H1 (cell line): Measurements from ENCODE around the gene PTCH2. TPM values are rescaled to one million over a fixed set of nuclear protein-coding genes. Genes with fewer than 3 reads are reported as not detected.

Source experiments
- CTCF ChIA-PET: fragments of 300-600 bp; sonication (Branson Sonifier 250); formaldehyde crosslinking; loops from one replicate; lab custom pipeline; 2021; ENCODE audit not compliant: partially characterized antibody; lab: Charles Lee
- POLR2A ChIA-PET: fragments of 300-600 bp; sonication (Branson Sonifier 250); formaldehyde crosslinking; loops from one replicate; lab custom pipeline; 2021; ENCODE audit warnings: inconsistent platforms; ENCODE audit not compliant: partially characterized antibody; lab: Charles Lee
- DNase-seq, 2 experiments: peaks; one replicate each; pipeline versions ENCODE4 v3.0.0 to v3.0.0-alpha.2; 2010 to 2022; ENCODE audit warnings: low spot score in 2 of 2, low read depth in 1 of 2, mixed read lengths in 1 of 2
- FAIRE-seq: peaks from 2 replicates; lab custom pipeline; 2011; peaks lifted over from hg19 to GRCh38; lab: Jason Lieb, UNC
- H2AFZ ChIP-seq: 2 replicates; pipeline ENCODE4 v1.8.1; 2012; ENCODE audit warnings: low read length, inconsistent platforms
- H2AK5ac ChIP-seq: 2 replicates; pipeline ENCODE4 v1.6.1; 2013; ENCODE audit warnings: low read depth, low read length
- H2BK120ac ChIP-seq: replicated peaks from 2 replicates; pipeline ENCODE3; 2013; ENCODE audit warnings: low read depth, low read length, inconsistent platforms
- H2BK12ac ChIP-seq: 2 replicates; pipeline ENCODE4 v1.6.1; 2013; ENCODE audit warnings: low read depth, low read length
- H2BK15ac ChIP-seq: 2 replicates; pipeline ENCODE4 v1.6.1; 2013; ENCODE audit warnings: low read length
- H2BK20ac ChIP-seq: 2 replicates; pipeline ENCODE4 v1.6.1; 2013; ENCODE audit warnings: low read length
- H2BK5ac ChIP-seq: 2 replicates; pipeline ENCODE4 v1.6.1; 2013; ENCODE audit warnings: low read depth, low read length
- H3K14ac ChIP-seq: 2 replicates; pipeline ENCODE4 v1.6.1; 2013; ENCODE audit warnings: inconsistent platforms; ENCODE audit not compliant: insufficient read length
- H3K18ac ChIP-seq: 2 replicates; pipeline ENCODE4 v1.6.1; 2013; ENCODE audit warnings: low read length; ENCODE audit errors: extremely low read depth
- H3K23ac ChIP-seq: 2 replicates; pipeline ENCODE4 v1.6.1; 2013; ENCODE audit warnings: inconsistent platforms; ENCODE audit not compliant: insufficient read length
- H3K23me2 ChIP-seq: 2 replicates; pipeline ENCODE4 v1.6.1; 2013; ENCODE audit warnings: low read depth, low read length
- H3K27ac ChIP-seq: 2 replicates; pipeline ENCODE4 v1.6.1; 2011; ENCODE audit warnings: low read depth, low read length, inconsistent platforms
- H3K27me3 ChIP-seq, 4 experiments: replicated peaks in 1 of 4; 1 replicate in 1 of 4; 2 replicates in 3 of 4; pipeline versions ENCODE4 v1.6.1 to v1.8.1; 2011 to 2013; ENCODE audit warnings: low read length in 3 of 4, mild to moderate bottlenecking in 3 of 4, inconsistent platforms in 2 of 4, mixed read lengths in 2 of 4, moderate library complexity in 1 of 4; ENCODE audit not compliant: control insufficient read depth in 3 of 4, insufficient read depth in 3 of 4; ENCODE audit errors: extremely low read depth in 1 of 4
- H3K36me3 ChIP-seq, 4 experiments: 2 replicates each; pipeline versions ENCODE4 v1.6.1 to v1.8.1; 2011 to 2013; ENCODE audit warnings: mild to moderate bottlenecking in 4 of 4, low read length in 3 of 4, moderate library complexity in 2 of 4, control low read depth in 1 of 4, inconsistent platforms in 1 of 4; ENCODE audit not compliant: insufficient read depth in 4 of 4, control insufficient read depth in 2 of 4
- H3K4ac ChIP-seq: replicated peaks from 2 replicates; pipeline ENCODE3; 2013; ENCODE audit warnings: low read length, low read depth, mixed read lengths, inconsistent platforms; ENCODE audit not compliant: insufficient read length
- H3K4me1 ChIP-seq, 4 experiments: replicated peaks in 1 of 4; 1 replicate in 1 of 4; 2 replicates in 3 of 4; pipeline versions ENCODE4 v1.6.1 to v1.8.1; 2011 to 2013; ENCODE audit warnings: low read length in 3 of 4, inconsistent platforms in 2 of 4, mixed read lengths in 1 of 4; ENCODE audit not compliant: insufficient read depth in 4 of 4, control insufficient read depth in 3 of 4
- H3K4me2 ChIP-seq, 2 experiments: 2 replicates each; pipeline versions ENCODE4 v1.6.1 to v1.8.1; 2011 to 2013; ENCODE audit warnings: low read depth in 2 of 2, low read length in 2 of 2, control low read depth in 1 of 2, inconsistent platforms in 1 of 2, mild to moderate bottlenecking in 1 of 2; ENCODE audit not compliant: insufficient read depth in 1 of 2
- H3K4me3 ChIP-seq, 4 experiments: fragments of 200-600, 300-600 bp in 1 of 4; sonication (generic), shearing (Covaris generic), sonication (Bioruptor Twin) in 1 of 4; 2 replicates each; pipeline versions ENCODE4 v1.5.1 to v1.8.1; 2011 to 2016; ENCODE audit warnings: low read length in 4 of 4, low read depth in 3 of 4, control low read depth in 2 of 4, inconsistent platforms in 2 of 4, mild to moderate bottlenecking in 2 of 4, mixed read lengths in 1 of 4, moderate library complexity in 1 of 4; ENCODE audit not compliant: insufficient read depth in 2 of 4; ENCODE audit errors: extremely low read depth in 1 of 4
- H3K56ac ChIP-seq: replicated peaks from 2 replicates; pipeline ENCODE3; 2013; ENCODE audit warnings: low read depth, mild to moderate bottlenecking, mixed read lengths, low read length, inconsistent platforms; ENCODE audit not compliant: insufficient read length
- H3K79me1 ChIP-seq: 2 replicates; pipeline ENCODE4 v1.6.1; 2013; ENCODE audit warnings: low read depth, low read length, control low read depth
- H3K79me2 ChIP-seq, 2 experiments: 2 replicates each; pipeline versions ENCODE4 v1.6.1 to v1.8.1; 2012 to 2013; ENCODE audit warnings: low read length in 2 of 2, mild to moderate bottlenecking in 2 of 2, inconsistent platforms in 1 of 2; ENCODE audit not compliant: insufficient read depth in 2 of 2, control insufficient read depth in 1 of 2
- H3K9ac ChIP-seq, 4 experiments: replicated peaks in 1 of 4; 1 replicate in 1 of 4; 2 replicates in 3 of 4; pipeline versions ENCODE4 v1.6.1 to v1.8.1; 2011 to 2013; ENCODE audit warnings: low read depth in 3 of 4, low read length in 3 of 4, control low read depth in 2 of 4, mild to moderate bottlenecking in 2 of 4, moderate library complexity in 2 of 4, inconsistent platforms in 1 of 4; ENCODE audit errors: extremely low read depth in 1 of 4
- H3K9me3 ChIP-seq, 2 experiments: 2 replicates each; pipeline versions ENCODE4 v1.6.1 to v1.8.1; 2012 to 2013; ENCODE audit warnings: mild to moderate bottlenecking in 2 of 2, moderate library complexity in 2 of 2, control low read depth in 1 of 2, inconsistent platforms in 1 of 2, low read depth in 1 of 2, low read length in 1 of 2, mixed read lengths in 1 of 2; ENCODE audit not compliant: insufficient read depth in 2 of 2
- H4K20me1 ChIP-seq, 2 experiments: replicated peaks in 1 of 2; 2 replicates each; pipeline versions ENCODE3 to v1.8.1; 2011 to 2013; ENCODE audit warnings: inconsistent platforms in 2 of 2, low read length in 2 of 2, mild to moderate bottlenecking in 1 of 2; ENCODE audit not compliant: insufficient read depth in 2 of 2, control insufficient read depth in 1 of 2
- H4K5ac ChIP-seq: 2 replicates; pipeline ENCODE4 v1.6.1; 2013; ENCODE audit warnings: low read length, low read depth, mixed read lengths, inconsistent platforms; ENCODE audit not compliant: insufficient read length
- H4K8ac ChIP-seq: 2 replicates; pipeline ENCODE4 v1.8.0; 2013; ENCODE audit warnings: mild to moderate bottlenecking, moderate library complexity, low read length, inconsistent platforms; ENCODE audit not compliant: insufficient read depth; ENCODE audit errors: extremely low read depth
- H4K91ac ChIP-seq: replicated peaks from 2 replicates; pipeline ENCODE3; 2013; ENCODE audit warnings: low read length, mixed read lengths, inconsistent platforms; ENCODE audit not compliant: insufficient read length
- BCL11A ChIP-seq, 2 experiments: IDR thresholded peaks; one replicate each; pipeline ENCODE4 v1.6.1; 2011; ENCODE audit warnings: low read depth in 2 of 2, low read length in 2 of 2, mild to moderate bottlenecking in 2 of 2
- GABPA ChIP-seq: IDR thresholded peaks from 2 replicates; pipeline ENCODE4 v1.6.1; 2011; ENCODE audit warnings: mild to moderate bottlenecking, low read length, moderate library complexity, borderline replicate concordance; ENCODE audit not compliant: insufficient read depth
- GTF2F1 ChIP-seq: IDR thresholded peaks from 2 replicates; pipeline ENCODE4 v1.6.1; 2012; ENCODE audit warnings: low read depth, low read length, improper control_type of control experiment, borderline replicate concordance
- JUN ChIP-seq: IDR thresholded peaks from 2 replicates; pipeline ENCODE4 v1.6.1; 2011; ENCODE audit warnings: low read depth, mild to moderate bottlenecking, improper control_type of control experiment, low read length
- KDM1A ChIP-seq: fragments of 200-600, 300-600 bp; sonication (generic); IDR thresholded peaks from 2 replicates; pipeline ENCODE4 v1.7.1; 2016; ENCODE audit warnings: mild to moderate bottlenecking, low read length, borderline replicate concordance
- KDM5A ChIP-seq: fragments of 200-600 bp; IDR thresholded peaks from 2 replicates; pipeline ENCODE4 v1.7.1; 2012; ENCODE audit warnings: mild to moderate bottlenecking, low read length, inconsistent platforms, mixed read lengths
- RNF2 ChIP-seq: fragments of 200-900, 300-1000 bp; sonication (generic); IDR thresholded peaks from 2 replicates; pipeline ENCODE4 v1.7.1; 2016; ENCODE audit warnings: borderline replicate concordance, low read depth, mild to moderate bottlenecking, antibody characterized with exemption, low read length; ENCODE audit not compliant: poor library complexity, severe bottlenecking; ENCODE audit errors: missing control alignments
- RXRA ChIP-seq: IDR thresholded peaks from 2 replicates; pipeline ENCODE4 v1.6.1; 2011; ENCODE audit warnings: low read depth, mild to moderate bottlenecking, low read length, moderate library complexity; ENCODE audit not compliant: insufficient read depth
- SIN3A ChIP-seq, 2 experiments: IDR thresholded peaks in 1 of 2; conservative IDR thresholded peaks in 1 of 2; 2 replicates each; pipeline ENCODE4 v1.6.1; 2011 to 2012; ENCODE audit warnings: low read length in 2 of 2, improper control_type of control experiment in 1 of 2, low read depth in 1 of 2, mild to moderate bottlenecking in 1 of 2
- SIX5 ChIP-seq: IDR thresholded peaks from 2 replicates; pipeline ENCODE4 v1.6.1; 2011; ENCODE audit warnings: mild to moderate bottlenecking, low read depth, low read length
- SRF ChIP-seq: IDR thresholded peaks from 2 replicates; pipeline ENCODE4 v1.6.1; 2011; ENCODE audit warnings: mild to moderate bottlenecking, low read depth, low read length, moderate library complexity
- TCF12 ChIP-seq: IDR thresholded peaks from 2 replicates; pipeline ENCODE4 v1.6.1; 2011; ENCODE audit warnings: low read depth, mild to moderate bottlenecking, low read length
- WGBS, 2 experiments: shearing (Covaris generic) in 1 of 2; methylation state at CpG; one replicate each; pipeline versions ENCODE4 v1.1.6 to v1.1.7; 2013 to 2015; ENCODE audit warnings: low lambda C conversion rate in 2 of 2, mixed read lengths in 2 of 2, inconsistent platforms in 1 of 2, low coverage in 1 of 2, missing lambda C conversion rate in 1 of 2; ENCODE audit not compliant: insufficient replicate concordance in 2 of 2, insufficient coverage in 1 of 2, insufficient read length in 1 of 2; ENCODE audit errors: extremely low coverage in 1 of 2, missing lambda C conversion rate in 1 of 2; 5-methylcytosine and 5-hydroxymethylcytosine counted together
- polyA plus RNA-seq, 7 experiments: library from polyadenylated mRNA; depleted of rRNA in 3 of 7; stranded (reverse) in 5 of 7; unstranded in 2 of 7; fragments of >200 nt in 5 of 7; fragments of 200-250 nt in 2 of 7; gene quantifications; 1 replicate in 5 of 7; 2 replicates in 1 of 7; 4 replicates in 1 of 7; pipeline versions ENCODE4 v1.2.1 to v1.2.3, GENCODE V29; 2011 to 2013; ENCODE audit warnings: missing spikeins in 2 of 7, mixed read lengths in 2 of 7
- total RNA-seq: library from RNA; stranded (reverse); fragmentation: NEBNext Ultra II Directional; extraction: Animal tissue kit (Norgen Biotek cat#: 25700); gene quantifications from 2 replicates; pipeline ENCODE4 v1.2.1, GENCODE V29; 2021
- TF ChIP-seq, protein P1 (sequence below): IDR thresholded peaks from 2 replicates; pipeline ENCODE4 v1.6.1; 2012; ENCODE audit warnings: inconsistent platforms

PTCH2 gene
- total and polyA plus RNA-seq, 2 of the 8 experiments (the other 6 are each of a cell fraction or from before 2014, with no cell fraction given) = 0.35 to 1.2 TPM

DNA sequence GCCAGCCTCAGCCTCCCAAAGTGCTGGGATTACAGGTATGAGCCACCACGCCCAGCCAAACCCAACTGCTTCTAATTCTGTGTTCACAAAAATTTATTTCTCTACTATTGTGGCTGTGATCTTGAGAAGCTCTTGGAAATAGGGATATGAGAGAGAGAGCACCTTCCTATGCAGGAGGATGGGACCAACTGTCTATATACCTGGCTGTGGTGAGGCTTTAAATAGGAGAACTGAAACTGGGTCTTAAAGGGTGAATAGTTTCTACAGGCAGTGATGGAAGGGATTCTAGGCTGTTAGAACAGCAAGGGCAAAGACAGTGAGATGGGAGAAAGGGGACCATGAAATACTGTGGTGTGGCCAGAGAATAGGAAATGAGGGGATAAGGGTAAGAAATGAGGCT is 8.3 kb upstream of the PTCH2 start:
- Histone ChIP-seq H3K9me3 (no peaks in the 10 kb centered on the region), H3K4me1 (no peaks in the 10 kb centered on the region), H3K36me3 (no peaks in the 10 kb centered on the region), H2AFZ (no peak overlapping the region), H3K23ac (no peak overlapping the region), H3K27me3 (no peaks in the 10 kb centered on the region), H3K79me1 (no peaks in the 10 kb centered on the region), H2BK120ac (no peak overlapping the region), H3K9ac (no peak overlapping the region), H4K8ac (no peak overlapping the region), H4K5ac (no peak overlapping the region), H3K4me3 (no peak overlapping the region), H3K79me2 (no peaks in the 10 kb centered on the region), H3K18ac (no peak overlapping the region), H4K91ac (no peak overlapping the region), H3K23me2 (no peaks in the 10 kb centered on the region), H2BK5ac (no peak overlapping the region), H3K4ac (no peak overlapping the region), H2BK20ac (no peak overlapping the region), H2AK5ac (no peak overlapping the region), H2BK12ac (no peak overlapping the region), H2BK15ac (no peak overlapping the region), H4K20me1 (no peaks in the 10 kb centered on the region), H3K14ac (no peak overlapping the region), H3K27ac (no peak overlapping the region), H3K56ac (no peak overlapping the region), H3K4me2 (no peak overlapping the region)
- TF ChIP-seq GABPA (no peak), KDM5A (no peak), GTF2F1 (no peak), KDM1A (no peak), SIX5 (no peak), TCF12 (no peak), SRF (no peak), JUN (no peak), RXRA (no peak), SIN3A (conservative IDR thresholded peaks at IDR 0.05 in 1 of 2, IDR thresholded peaks at IDR 0.05 in 1 of 2; ENCODE audit: low read depth in 1 of 2, low read length in 2 of 2) (no peak), BCL11A (IDR thresholded peaks at IDR 0.05; ENCODE audit: low read depth in 2 of 2, low read length in 2 of 2) (no peak), RNF2 (no peak)
- TF ChIP-seq, protein P1, sequence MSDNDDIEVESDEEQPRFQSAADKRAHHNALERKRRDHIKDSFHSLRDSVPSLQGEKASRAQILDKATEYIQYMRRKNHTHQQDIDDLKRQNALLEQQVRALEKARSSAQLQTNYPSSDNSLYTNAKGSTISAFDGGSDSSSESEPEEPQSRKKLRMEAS = no peak
- ChIA-PET CTCF (interaction anchor here (1.0 kb wide), 1 partner anchor 58 kb away, joined by 4 read pairs; no protein-coding TSS in a partner anchor), POLR2A (interaction anchor here (1.4 kb wide), 1 partner anchor 32 kb away, joined by 5 read pairs; no protein-coding TSS in a partner anchor)
- DNase-seq (no peak), FAIRE-seq (no peak)
- 100% methylated on average over 1 of the region's 1 CpG; no CpG with 5 or more reads in 1 of the 2 experiments for WGBS, 2 experiments
